Effector memory CD4-positive, alpha-beta T cell (primary cell): Measurements from ENCODE around the gene KHDC1.
"Not testable (repeated sequence)": the region's sequence is repeated elsewhere in the genome, so short reads cannot be mapped to it uniquely, and the experiment has no call there.

Experiments
- DNase-seq, 3 donors: peaks; one replicate each; pipeline ENCODE4 v3.0.0-alpha.2; 2020
- H3K27ac ChIP-seq: 2 replicates; pipeline ENCODE4 v1.7.0; 2013; ENCODE audit warnings: mild to moderate bottlenecking, low read length, moderate library complexity; ENCODE audit not compliant: insufficient read depth, poor library complexity, severe bottlenecking
- H3K27me3 ChIP-seq: replicated peaks from 2 replicates; pipeline ENCODE4 v1.7.0; 2013; ENCODE audit warnings: mild to moderate bottlenecking, low read length; ENCODE audit not compliant: insufficient read depth, control insufficient read depth, poor library complexity, severe bottlenecking
- H3K36me3 ChIP-seq: 2 replicates; pipeline ENCODE4 v1.7.0; 2013; ENCODE audit warnings: mild to moderate bottlenecking, low read length, moderate library complexity; ENCODE audit not compliant: control insufficient read depth, insufficient read depth
- H3K4me1 ChIP-seq: 2 replicates; pipeline ENCODE4 v1.7.0; 2013; ENCODE audit warnings: low read length, mild to moderate bottlenecking; ENCODE audit not compliant: control insufficient read depth, insufficient read depth, poor library complexity, severe bottlenecking
- H3K4me3 ChIP-seq: 2 replicates; pipeline ENCODE4 v1.7.0; 2013; ENCODE audit warnings: low read length, low read depth, mild to moderate bottlenecking; ENCODE audit not compliant: insufficient read depth, poor library complexity, severe bottlenecking
- H3K9me3 ChIP-seq: 2 replicates; pipeline ENCODE4 v1.7.0; 2013; ENCODE audit warnings: mild to moderate bottlenecking, low read length, moderate library complexity; ENCODE audit not compliant: control insufficient read depth

The KHDC1 gene

DNA sequence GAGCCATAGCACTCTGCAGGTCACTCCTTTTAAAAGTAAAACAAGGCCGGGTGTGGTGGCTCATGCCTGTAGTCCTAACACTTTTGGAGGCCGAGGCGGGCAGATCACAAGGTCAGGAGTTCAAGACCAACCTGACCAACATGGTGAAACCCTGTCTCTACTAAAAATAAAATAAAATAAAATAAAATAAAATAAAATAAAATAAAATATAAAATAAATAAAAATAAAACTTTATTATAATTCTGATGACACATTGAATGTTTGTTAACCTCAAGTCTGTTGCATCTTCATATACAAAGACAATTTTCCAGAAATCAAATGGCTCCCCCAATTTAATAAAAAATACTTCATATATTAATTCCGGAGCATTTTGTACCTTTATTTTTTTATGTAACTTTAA, 69.7 kb downstream of the KHDC1 start:
- H3K36me3 ChIP-seq, H3K9me3 ChIP-seq, H3K4me3 ChIP-seq, H3K4me1 ChIP-seq, H3K27me3 ChIP-seq, H3K27ac ChIP-seq, DNase-seq: not testable (repeated sequence)
